Measurements from ENCODE around the gene LTBP3. TPM values are rescaled to one million over a fixed set of nuclear protein-coding genes. Genes with fewer than 3 reads are reported as not detected.

Gene LTBP3
- total RNA-seq, 1 experiment from 2014 or later: 92.1 TPM

DNA sequence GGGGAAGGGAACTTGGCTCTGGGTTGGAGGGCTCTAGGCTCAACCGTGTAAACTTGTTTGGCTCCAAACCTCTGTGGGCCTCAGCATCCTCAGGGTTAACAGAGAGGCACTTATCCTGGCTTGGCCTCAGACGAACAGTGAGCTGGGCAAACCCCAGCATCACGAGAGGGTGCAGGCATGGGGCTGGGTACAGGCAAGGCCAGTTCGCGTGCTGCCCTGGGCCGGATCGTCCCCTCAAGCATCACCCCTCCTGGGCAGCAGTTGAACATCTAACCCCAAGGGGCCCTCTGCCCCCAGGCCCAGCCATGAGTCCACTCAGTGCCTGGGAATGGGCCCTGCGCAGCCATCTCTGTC lies 19.6 kb upstream of the LTBP3 start:
- CTCF ChIA-PET: no interaction called here
- POLR2A ChIA-PET (ENCODE audit: low non-redundant PET): interaction anchor here (0.8 kb wide), 1 partner anchor 24 kb away, joined by 3 read pairs; no protein-coding TSS in a partner anchor
- intact Hi-C loops (cut with micrococcal nuclease; ENCODE audit: unreplicated experiment): no loop called here
- TF ChIP-seq EZH2 (IDR thresholded peaks at IDR 0.05; ENCODE audit: borderline replicate concordance, low read depth, low read length, poor library complexity, severe bottlenecking): no peak
- TF ChIP-seq, protein P1, sequence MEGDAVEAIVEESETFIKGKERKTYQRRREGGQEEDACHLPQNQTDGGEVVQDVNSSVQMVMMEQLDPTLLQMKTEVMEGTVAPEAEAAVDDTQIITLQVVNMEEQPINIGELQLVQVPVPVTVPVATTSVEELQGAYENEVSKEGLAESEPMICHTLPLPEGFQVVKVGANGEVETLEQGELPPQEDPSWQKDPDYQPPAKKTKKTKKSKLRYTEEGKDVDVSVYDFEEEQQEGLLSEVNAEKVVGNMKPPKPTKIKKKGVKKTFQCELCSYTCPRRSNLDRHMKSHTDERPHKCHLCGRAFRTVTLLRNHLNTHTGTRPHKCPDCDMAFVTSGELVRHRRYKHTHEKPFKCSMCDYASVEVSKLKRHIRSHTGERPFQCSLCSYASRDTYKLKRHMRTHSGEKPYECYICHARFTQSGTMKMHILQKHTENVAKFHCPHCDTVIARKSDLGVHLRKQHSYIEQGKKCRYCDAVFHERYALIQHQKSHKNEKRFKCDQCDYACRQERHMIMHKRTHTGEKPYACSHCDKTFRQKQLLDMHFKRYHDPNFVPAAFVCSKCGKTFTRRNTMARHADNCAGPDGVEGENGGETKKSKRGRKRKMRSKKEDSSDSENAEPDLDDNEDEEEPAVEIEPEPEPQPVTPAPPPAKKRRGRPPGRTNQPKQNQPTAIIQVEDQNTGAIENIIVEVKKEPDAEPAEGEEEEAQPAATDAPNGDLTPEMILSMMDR (conservative IDR thresholded peaks at IDR 0.05; ENCODE audit: low read depth, low read length): no peak
- DNase-seq (ENCODE audit: low spot score): no peak
- no TSS peak for BruUV-seq (replicated peaks)
- no peaks in the 10 kb centered on the region for H3K27me3 ChIP-seq (replicated peaks; ENCODE audit: insufficient read depth, low read depth, low read length, poor library complexity)
- no peak overlapping the region for H3K4me3 ChIP-seq (ENCODE audit: low read depth, low read length, poor library complexity, severe bottlenecking)
- peaks cover 32% of the 10 kb centered on the region for H3K4me1 ChIP-seq (ENCODE audit: insufficient read depth, low read length, poor library complexity, severe bottlenecking)
- H3K36me3 ChIP-seq (ENCODE audit: insufficient read depth, low read length, poor library complexity, severe bottlenecking): peaks cover 7% of the 10 kb centered on the region
- H3K27ac ChIP-seq (ENCODE audit: low read depth, low read length, poor library complexity, severe bottlenecking): no peak overlapping the region
- H3K9me3 ChIP-seq (ENCODE audit: low read depth, low read length, poor library complexity, severe bottlenecking): no peaks in the 10 kb centered on the region

DNA sequence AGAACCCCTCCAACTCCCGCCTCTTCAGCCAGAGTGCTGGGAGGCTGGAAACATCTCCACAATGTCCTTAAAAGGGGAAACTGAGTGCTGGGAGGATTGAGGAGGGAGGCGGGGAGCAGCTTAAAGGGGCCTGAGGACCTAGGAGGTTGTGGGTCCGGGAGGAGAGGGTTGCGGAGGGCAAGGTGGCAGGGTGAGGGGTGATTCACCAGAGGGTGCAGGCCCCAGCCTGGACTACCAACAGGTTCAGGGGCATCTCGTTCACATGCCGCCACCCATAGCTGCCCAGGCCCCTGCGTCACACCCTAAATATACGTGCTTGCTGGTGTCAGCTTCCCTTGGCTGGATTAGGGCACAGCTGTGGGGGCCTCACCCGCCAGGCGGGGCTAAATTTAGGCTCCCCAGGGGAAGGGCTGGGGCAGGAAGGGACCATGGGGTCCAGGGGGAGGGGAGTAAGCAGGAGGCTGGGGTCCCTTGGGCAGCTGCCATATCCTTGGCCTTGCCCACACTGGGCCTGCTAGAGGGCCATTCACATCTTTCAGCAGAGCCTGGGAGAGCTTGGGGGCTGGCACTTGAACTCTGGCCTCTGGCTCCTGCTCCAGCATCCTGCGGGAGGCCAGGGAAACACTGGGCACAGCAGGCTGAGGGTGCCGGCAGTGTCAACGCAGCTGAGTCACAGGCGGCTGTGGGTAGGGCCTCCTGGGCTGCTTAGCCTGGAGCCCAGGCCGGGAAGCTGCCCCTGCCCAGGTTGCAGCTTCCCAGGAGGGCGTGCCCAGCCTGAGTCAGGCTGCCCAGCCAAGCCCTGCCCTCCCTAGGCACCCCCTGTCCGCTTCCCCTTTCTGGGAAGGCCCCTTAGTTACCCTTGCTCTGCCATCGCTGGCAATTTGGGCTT lies 19.0 kb upstream of the LTBP3 start:
- TF ChIP-seq, protein P1 (conservative IDR thresholded peaks at IDR 0.05; ENCODE audit: low read depth, low read length): no peak
- TF ChIP-seq EZH2 (IDR thresholded peaks at IDR 0.05; ENCODE audit: borderline replicate concordance, low read depth, low read length, poor library complexity, severe bottlenecking): no peak
- Histone ChIP-seq H3K27me3 (replicated peaks; ENCODE audit: insufficient read depth, low read depth, low read length, poor library complexity) (no peaks in the 10 kb centered on the region), H3K4me1 (ENCODE audit: insufficient read depth, low read length, poor library complexity, severe bottlenecking) (peaks cover 32% of the 10 kb centered on the region), H3K27ac (ENCODE audit: low read depth, low read length, poor library complexity, severe bottlenecking) (peak overlapping the region; percentile 74), H3K9me3 (ENCODE audit: low read depth, low read length, poor library complexity, severe bottlenecking) (no peaks in the 10 kb centered on the region), H3K4me3 (ENCODE audit: low read depth, low read length, poor library complexity, severe bottlenecking) (peak overlapping the region; percentile 87), H3K36me3 (ENCODE audit: insufficient read depth, low read length, poor library complexity, severe bottlenecking) (peaks cover 7% of the 10 kb centered on the region)
- DNase-seq (ENCODE audit: low spot score): no peak
- no TSS peak for BruUV-seq (replicated peaks)
- POLR2A ChIA-PET (ENCODE audit: low non-redundant PET): interaction anchor here (0.7 to 0.8 kb wide), 2 partner anchors 24 to 99 kb away, joined by 3 read pairs; no protein-coding TSS in a partner anchor
- CTCF ChIA-PET: interaction anchor here (0.9 kb wide), 1 partner anchor 17 kb away, joined by 3 read pairs; no protein-coding TSS in a partner anchor
- intact Hi-C loops (cut with micrococcal nuclease; ENCODE audit: unreplicated experiment): no loop called here

DNA sequence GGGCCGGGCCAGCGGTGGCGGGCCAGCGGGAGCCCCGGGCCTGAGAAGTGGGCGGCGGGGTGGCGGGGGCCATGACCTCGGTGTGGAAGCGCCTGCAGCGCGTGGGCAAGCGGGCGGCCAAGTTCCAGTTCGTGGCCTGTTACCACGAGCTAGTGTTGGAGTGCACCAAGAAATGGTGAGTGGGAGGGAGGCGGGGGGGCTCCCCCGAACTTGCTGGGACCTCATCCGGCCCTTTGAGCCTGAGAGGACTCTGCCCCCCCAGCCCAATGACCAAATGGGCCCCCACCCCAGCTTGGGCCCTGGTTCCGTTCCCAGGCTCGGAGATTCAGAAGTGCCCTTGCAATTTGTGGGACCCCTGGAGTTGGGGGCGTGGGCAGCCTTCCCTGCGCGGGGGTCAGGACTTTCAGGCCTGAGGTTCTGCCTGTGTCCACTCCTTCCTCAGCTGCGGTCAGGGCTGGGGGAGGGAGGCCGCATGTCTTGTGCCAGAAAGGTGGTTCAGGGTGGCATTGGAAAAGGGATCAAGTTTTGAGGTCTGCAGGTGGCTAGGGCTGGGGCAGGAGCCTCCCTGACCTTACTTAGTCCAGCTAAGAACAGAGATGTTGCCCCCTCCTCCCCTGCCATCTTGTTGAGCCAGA lies 18.2 kb upstream of the LTBP3 start:
- H3K9me3 ChIP-seq (ENCODE audit: low read depth, low read length, poor library complexity, severe bottlenecking): no peaks in the 10 kb centered on the region
- H3K36me3 ChIP-seq (ENCODE audit: insufficient read depth, low read length, poor library complexity, severe bottlenecking): peaks cover 7% of the 10 kb centered on the region
- peaks cover 39% of the 10 kb centered on the region for H3K4me1 ChIP-seq (ENCODE audit: insufficient read depth, low read length, poor library complexity, severe bottlenecking)
- ChIA-PET CTCF (interaction anchor here (0.9 kb wide), 1 partner anchor 17 kb away, joined by 3 read pairs; no protein-coding TSS in a partner anchor), POLR2A (ENCODE audit: low non-redundant PET) (interaction anchor here (0.7 kb wide), 2 partner anchors 76 to 99 kb away, joined by 3 to 15 read pairs; no protein-coding TSS in a partner anchor)
- BruUV-seq (replicated peaks): no TSS peak
- H3K4me3 ChIP-seq (ENCODE audit: low read depth, low read length, poor library complexity, severe bottlenecking): peak overlapping the region; percentile 87
- H3K27me3 ChIP-seq (replicated peaks; ENCODE audit: insufficient read depth, low read depth, low read length, poor library complexity): no peaks in the 10 kb centered on the region
- no peak for TF ChIP-seq EZH2 (IDR thresholded peaks at IDR 0.05; ENCODE audit: borderline replicate concordance, low read depth, low read length, poor library complexity, severe bottlenecking)
- TF ChIP-seq, protein P1 (conservative IDR thresholded peaks at IDR 0.05; ENCODE audit: low read depth, low read length): no peak
- H3K27ac ChIP-seq (ENCODE audit: low read depth, low read length, poor library complexity, severe bottlenecking): peak overlapping the region; percentile 74
- intact Hi-C loops (cut with micrococcal nuclease; ENCODE audit: unreplicated experiment): no loop called here
- DNase-seq (ENCODE audit: low spot score): no peak
